Measurements from ENCODE around the gene CCDC88B. TPM values are rescaled to one million over a fixed set of nuclear protein-coding genes. Genes with fewer than 3 reads are reported as not detected.

The CCDC88B gene
- polyA plus RNA-seq, result 1.3 and 5.4 TPM in 2 replicates
- polyA minus RNA-seq, result 0.81 and 0.97 TPM in 2 replicates

DNA sequence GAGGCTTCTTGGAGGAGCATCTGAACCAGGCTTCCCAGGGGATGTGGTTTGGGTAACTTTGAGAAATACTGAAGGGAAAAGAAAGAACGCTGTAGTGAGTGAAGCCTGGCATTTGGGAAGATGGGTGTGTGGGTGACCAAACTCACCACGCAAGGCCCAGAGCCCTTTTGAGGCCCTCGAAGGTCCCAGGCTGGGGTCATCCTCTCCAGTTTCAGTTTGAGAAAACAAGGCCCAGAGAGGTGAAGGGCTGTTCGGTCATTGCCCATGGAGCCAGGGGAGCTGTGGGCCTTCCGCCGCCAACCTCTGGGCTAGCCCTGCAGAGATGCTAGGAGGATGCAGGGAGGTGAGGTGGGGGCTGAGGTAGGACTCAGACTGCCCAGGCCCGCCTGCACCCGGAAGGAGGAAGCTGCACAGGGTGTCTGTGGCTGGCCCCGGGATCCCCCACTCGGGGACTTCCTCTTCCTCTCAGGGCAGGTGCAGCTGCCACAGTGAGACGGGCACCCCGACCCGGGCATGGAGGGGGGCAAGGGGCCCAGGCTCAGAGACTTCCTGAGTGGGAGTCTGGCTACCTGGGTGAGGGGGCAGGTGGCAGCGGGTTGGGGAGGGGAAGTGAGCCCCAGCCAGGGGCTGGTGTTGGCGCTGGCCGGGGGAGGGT, at the start of gene CCDC88B:
Gene CCDC88B (plus strand): TSS at position 451 of the 655 bp plus-strand sequence. CDS start 63 bp downstream, at position 514.
- Histone ChIP-seq H3K4me3 (ENCODE audit: low read length) (no peak within 1 kb of the TSS), H3K4me2 (ENCODE audit: low read length) (no peak within 1 kb of the TSS), H3K27me3 (ENCODE audit: insufficient read depth, low read depth, low read length) (no peaks in the 10 kb centered on the region)

More for the DNA sequence above, at the start of gene CCDC88B:
- Histone ChIP-seq H3F3A (ENCODE audit: insufficient read depth, low read length, poor library complexity, severe bottlenecking) (no peaks in the 10 kb centered on the region), H3K79me2 (replicated peaks; ENCODE audit: insufficient read depth, low read length) (no peaks in the 10 kb centered on the region), H3K27ac (ENCODE audit: low read length) (no peak within 1 kb of the TSS), H3K9me3 (ENCODE audit: low read length) (no peaks in the 10 kb centered on the region), H3K9ac (ENCODE audit: low read length) (no peak within 1 kb of the TSS), H3K9me2 (ENCODE audit: insufficient read depth, low read length) (no peaks in the 10 kb centered on the region), H3K36me3 (ENCODE audit: insufficient read depth, low read length) (no peaks in the 10 kb centered on the region), H4K20me1 (ENCODE audit: insufficient read depth) (no peaks in the 10 kb centered on the region), H2AFZ (ENCODE audit: low read depth, low read length) (no peak within 1 kb of the TSS)
- TF ChIP-seq RAD21 (conservative IDR thresholded peaks at IDR 0.05) (no peak), SMC3 (conservative IDR thresholded peaks at IDR 0.05; ENCODE audit: poor library complexity) (no peak), REST (IDR thresholded peaks at IDR 0.05; ENCODE audit: borderline replicate concordance) (no peak), EZH2 (IDR thresholded peaks at IDR 0.05; ENCODE audit: borderline replicate concordance, insufficient read depth, low read length, poor library complexity, severe bottlenecking) (no peak), POLR2AphosphoS5 (IDR thresholded peaks at IDR 0.05) (no peak), EP300 (conservative IDR thresholded peaks at IDR 0.05; ENCODE audit: poor library complexity, severe bottlenecking) (no peak), MXI1 (conservative IDR thresholded peaks at IDR 0.05; ENCODE audit: poor library complexity, severe bottlenecking) (no peak), TAF1 (IDR thresholded peaks at IDR 0.05; ENCODE audit: low read depth) (no peak)
- TF ChIP-seq, protein P1, sequence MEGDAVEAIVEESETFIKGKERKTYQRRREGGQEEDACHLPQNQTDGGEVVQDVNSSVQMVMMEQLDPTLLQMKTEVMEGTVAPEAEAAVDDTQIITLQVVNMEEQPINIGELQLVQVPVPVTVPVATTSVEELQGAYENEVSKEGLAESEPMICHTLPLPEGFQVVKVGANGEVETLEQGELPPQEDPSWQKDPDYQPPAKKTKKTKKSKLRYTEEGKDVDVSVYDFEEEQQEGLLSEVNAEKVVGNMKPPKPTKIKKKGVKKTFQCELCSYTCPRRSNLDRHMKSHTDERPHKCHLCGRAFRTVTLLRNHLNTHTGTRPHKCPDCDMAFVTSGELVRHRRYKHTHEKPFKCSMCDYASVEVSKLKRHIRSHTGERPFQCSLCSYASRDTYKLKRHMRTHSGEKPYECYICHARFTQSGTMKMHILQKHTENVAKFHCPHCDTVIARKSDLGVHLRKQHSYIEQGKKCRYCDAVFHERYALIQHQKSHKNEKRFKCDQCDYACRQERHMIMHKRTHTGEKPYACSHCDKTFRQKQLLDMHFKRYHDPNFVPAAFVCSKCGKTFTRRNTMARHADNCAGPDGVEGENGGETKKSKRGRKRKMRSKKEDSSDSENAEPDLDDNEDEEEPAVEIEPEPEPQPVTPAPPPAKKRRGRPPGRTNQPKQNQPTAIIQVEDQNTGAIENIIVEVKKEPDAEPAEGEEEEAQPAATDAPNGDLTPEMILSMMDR (IDR thresholded peaks at IDR 0.05; ENCODE audit: poor library complexity, severe bottlenecking), result no peak

All from neural cell (in vitro differentiated cells).